ENCODE results near the gene CCDC71.

DNA sequence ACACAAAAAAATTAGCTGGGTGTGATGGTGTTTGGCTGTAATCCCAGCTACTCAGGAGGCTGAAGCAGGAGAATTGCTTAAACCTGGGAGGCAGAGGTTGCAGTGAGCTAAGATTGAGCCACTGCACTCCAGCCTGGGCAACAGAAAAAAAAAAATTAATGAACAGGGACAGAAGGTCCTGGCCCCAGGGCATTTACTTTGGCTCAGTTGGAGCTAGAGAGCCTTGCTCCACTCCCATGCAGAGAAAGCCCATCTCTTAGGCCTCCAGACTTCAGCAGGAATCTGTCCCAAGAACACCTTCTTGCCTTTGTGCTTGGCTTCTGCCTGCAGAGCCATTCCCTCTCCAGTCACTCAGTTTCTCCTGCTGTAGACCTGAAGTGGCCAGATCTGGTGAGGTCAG, 14.0 kb upstream of the CCDC71 start:
- TF ChIP-seq, protein P1, sequence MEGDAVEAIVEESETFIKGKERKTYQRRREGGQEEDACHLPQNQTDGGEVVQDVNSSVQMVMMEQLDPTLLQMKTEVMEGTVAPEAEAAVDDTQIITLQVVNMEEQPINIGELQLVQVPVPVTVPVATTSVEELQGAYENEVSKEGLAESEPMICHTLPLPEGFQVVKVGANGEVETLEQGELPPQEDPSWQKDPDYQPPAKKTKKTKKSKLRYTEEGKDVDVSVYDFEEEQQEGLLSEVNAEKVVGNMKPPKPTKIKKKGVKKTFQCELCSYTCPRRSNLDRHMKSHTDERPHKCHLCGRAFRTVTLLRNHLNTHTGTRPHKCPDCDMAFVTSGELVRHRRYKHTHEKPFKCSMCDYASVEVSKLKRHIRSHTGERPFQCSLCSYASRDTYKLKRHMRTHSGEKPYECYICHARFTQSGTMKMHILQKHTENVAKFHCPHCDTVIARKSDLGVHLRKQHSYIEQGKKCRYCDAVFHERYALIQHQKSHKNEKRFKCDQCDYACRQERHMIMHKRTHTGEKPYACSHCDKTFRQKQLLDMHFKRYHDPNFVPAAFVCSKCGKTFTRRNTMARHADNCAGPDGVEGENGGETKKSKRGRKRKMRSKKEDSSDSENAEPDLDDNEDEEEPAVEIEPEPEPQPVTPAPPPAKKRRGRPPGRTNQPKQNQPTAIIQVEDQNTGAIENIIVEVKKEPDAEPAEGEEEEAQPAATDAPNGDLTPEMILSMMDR (IDR thresholded peaks at IDR 0.05) = no peak
- no peak for TF ChIP-seq POLR2A (IDR thresholded peaks at IDR 0.05)
